Tibial nerve (tissue), 4 donors: ENCODE data around the gene ZNF791. TPM values are rescaled to one million over a fixed set of nuclear protein-coding genes. Genes with fewer than 3 reads are reported as not detected.

Source experiments
- DNase-seq, 2 donors: peaks; one replicate each; pipeline ENCODE4 v3.0.0-alpha.2; 2019; ENCODE audit warnings: low spot score in 2 of 2
- H3K27ac ChIP-seq, 4 donors: fragments of 200-600 bp; sonication (generic) in 3 of 4; one replicate each; pipeline ENCODE4 v1.5.1; 2017 to 2019; ENCODE audit warnings: mild to moderate bottlenecking in 1 of 4
- H3K27me3 ChIP-seq, 2 donors: fragments of 200-600 bp; sonication (generic) in 1 of 2; one replicate each; pipeline versions ENCODE4 v1.5.1 to v1.6.0; 2017 to 2019
- H3K36me3 ChIP-seq, 3 donors: fragments of 200-600 bp; sonication (generic); one replicate each; pipeline ENCODE4 v1.5.1; 2018 to 2019
- H3K4me1 ChIP-seq, 4 donors: fragments of 200-600 bp; sonication (generic) in 3 of 4; one replicate each; pipeline ENCODE4 v1.5.1; 2017 to 2019
- H3K4me3 ChIP-seq, 4 donors: fragments of 200-600 bp; sonication (generic) in 3 of 4; one replicate each; pipeline ENCODE4 v1.5.1; 2017 to 2019; ENCODE audit warnings: mild to moderate bottlenecking in 1 of 4, moderate library complexity in 1 of 4
- H3K9me3 ChIP-seq, 4 donors: fragments of 200-600 bp; sonication (generic) in 3 of 4; one replicate each; pipeline ENCODE4 v1.5.1; 2017 to 2019
- EP300 ChIP-seq, 2 donors: sonication (generic); formaldehyde crosslinking; IDR thresholded peaks; one replicate each; pipeline ENCODE4 v1.6.1; 2017; ENCODE audit warnings: antibody characterized with exemption in 2 of 2, mild to moderate bottlenecking in 1 of 2
- POLR2A ChIP-seq, 2 donors: fragments of 450-650 bp; IDR thresholded peaks; one replicate each; pipeline ENCODE4 v1.6.1; 2017; ENCODE audit warnings: antibody characterized with exemption in 2 of 2, mild to moderate bottlenecking in 2 of 2, moderate library complexity in 2 of 2
- WGBS, 2 donors: methylation state at CpG; one replicate each; pipeline ENCODE4 v1.1.5; 2018; 5-methylcytosine and 5-hydroxymethylcytosine counted together
- total RNA-seq, 4 donors: library from RNA; depleted of rRNA; stranded (reverse); fragments of >200 nt; gene quantifications; one replicate each; pipeline ENCODE4 v1.1.0, GENCODE V29; 2016
- TF ChIP-seq, protein P1 (sequence below), 5 experiments: fragments of 200-600 bp in 3 of 5; fragments of 450-650 bp in 2 of 5; sonication (generic) in 3 of 5; IDR thresholded peaks; one replicate each; pipeline ENCODE4 v1.5.1; 2016 to 2019; ENCODE audit warnings: antibody characterized with exemption in 5 of 5, mild to moderate bottlenecking in 3 of 5, moderate library complexity in 2 of 5

Gene ZNF791
- total RNA-seq, 4 donors from 2014 or later: 36.1 to 38.7 (median 37.6) TPM

DNA sequence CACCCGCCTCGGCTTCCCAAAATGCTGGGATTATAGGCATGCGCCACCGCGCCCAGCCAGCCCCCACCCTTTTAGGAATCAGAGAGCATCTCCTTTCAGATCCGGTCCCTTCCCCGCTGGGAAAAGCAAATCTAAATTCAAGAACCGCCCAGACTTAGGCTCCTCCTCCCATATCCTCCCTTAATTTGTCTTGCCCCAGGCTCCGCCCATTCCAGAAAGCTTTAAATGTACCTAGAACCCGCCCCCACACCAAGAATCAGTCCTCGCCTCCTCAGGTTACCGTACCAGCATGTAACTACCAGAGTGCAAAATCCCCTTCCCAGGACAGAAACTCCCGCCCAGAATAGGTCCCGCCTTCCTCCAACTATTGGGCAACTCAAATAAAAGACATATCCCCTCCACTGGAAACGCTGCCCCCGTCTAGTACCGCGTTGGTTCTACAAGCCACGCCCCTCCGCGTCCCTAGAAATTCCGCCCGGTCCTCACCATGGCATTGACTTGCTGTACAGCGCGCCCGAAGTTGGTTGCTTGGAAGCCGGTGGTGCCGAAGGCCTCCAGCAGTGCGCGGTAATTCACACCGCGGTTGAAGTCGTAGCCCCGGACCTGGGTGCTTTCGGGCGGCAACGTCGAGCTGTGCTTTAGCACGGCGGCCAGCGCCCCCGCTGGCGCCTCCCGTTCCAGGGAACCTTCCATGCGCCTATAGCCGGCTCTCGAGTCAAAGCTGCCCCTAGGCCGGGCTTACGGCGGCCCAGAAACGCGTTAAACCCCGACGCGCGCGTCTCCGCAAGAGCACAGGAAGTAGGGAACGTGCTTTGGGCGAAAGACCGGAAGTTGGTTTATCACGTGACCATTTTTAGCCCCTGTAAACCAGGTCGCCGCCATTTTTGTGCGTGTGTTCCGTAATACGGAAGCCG lies 70.6 kb downstream of the ZNF791 start, which contains the start of gene DHPS:
Gene DHPS (minus strand): TSS at position 807 of the 914 bp plus-strand sequence. CDS start 114 bp downstream, at position 693.
- Histone ChIP-seq H3K9me3 (no peaks in the 10 kb centered on the region), H3K4me1 (peaks cover 0 to 30% (median 4%) of the 10 kb centered on the region in 4 donors), H3K4me3 (peak within 1 kb of the TSS; percentile 73 to 99 (median 95)), H3K27me3 (no peaks in the 10 kb centered on the region), H3K36me3 (peaks cover 5 to 38% (median 7%) of the 10 kb centered on the region in 3 donors), H3K27ac (peak within 1 kb of the TSS; percentile 86 to 99 (median 96))
- DNase-seq: peak; percentile 85 to 95
- 0 to 1% methylated on average over 38 to 68 of the region's 68 CpGs for WGBS, 2 donors
- TF ChIP-seq EP300 (IDR thresholded peaks at IDR 0.05) (peak; percentile 82 to 89), POLR2A (IDR thresholded peaks at IDR 0.05) (peak; percentile 19 to 35)
- TF ChIP-seq, protein P1, sequence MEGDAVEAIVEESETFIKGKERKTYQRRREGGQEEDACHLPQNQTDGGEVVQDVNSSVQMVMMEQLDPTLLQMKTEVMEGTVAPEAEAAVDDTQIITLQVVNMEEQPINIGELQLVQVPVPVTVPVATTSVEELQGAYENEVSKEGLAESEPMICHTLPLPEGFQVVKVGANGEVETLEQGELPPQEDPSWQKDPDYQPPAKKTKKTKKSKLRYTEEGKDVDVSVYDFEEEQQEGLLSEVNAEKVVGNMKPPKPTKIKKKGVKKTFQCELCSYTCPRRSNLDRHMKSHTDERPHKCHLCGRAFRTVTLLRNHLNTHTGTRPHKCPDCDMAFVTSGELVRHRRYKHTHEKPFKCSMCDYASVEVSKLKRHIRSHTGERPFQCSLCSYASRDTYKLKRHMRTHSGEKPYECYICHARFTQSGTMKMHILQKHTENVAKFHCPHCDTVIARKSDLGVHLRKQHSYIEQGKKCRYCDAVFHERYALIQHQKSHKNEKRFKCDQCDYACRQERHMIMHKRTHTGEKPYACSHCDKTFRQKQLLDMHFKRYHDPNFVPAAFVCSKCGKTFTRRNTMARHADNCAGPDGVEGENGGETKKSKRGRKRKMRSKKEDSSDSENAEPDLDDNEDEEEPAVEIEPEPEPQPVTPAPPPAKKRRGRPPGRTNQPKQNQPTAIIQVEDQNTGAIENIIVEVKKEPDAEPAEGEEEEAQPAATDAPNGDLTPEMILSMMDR (IDR thresholded peaks at IDR 0.05): peak in 2 of 5 experiments; percentile 15 to 34

Other genes starting within 250 kb of the ZNF791 start
- 1 to 10 TPM; 3.6 to 4.3 (median 4.1) TPM for gene ZNF442, start 245.2 kb upstream of the ZNF791 start, total RNA-seq
- 1 to 10 TPM; 3.3 to 6.8 (median 4.4) TPM for gene ZNF799, start 209.6 kb upstream of the ZNF791 start, total RNA-seq
- gene ZNF443, start 169.9 kb upstream of the ZNF791 start, total RNA-seq: 1 to 10 TPM; 2.8 to 4.5 (median 3.7) TPM
- gene ZNF709, start 126.1 kb upstream of the ZNF791 start, total RNA-seq: 1 to 10 TPM; 2.9 to 4.8 (median 4.5) TPM
- 10 to 100 TPM; 12.0 to 20.6 (median 14.7) TPM for gene ZNF564, start 59.4 kb upstream of the ZNF791 start, total RNA-seq
- 1 to 10 TPM; 3.1 to 6.7 (median 4.8) TPM for gene ZNF490, start 107 bp upstream of the ZNF791 start, total RNA-seq
- 10 to 100 TPM; 48.5 to 89.4 (median 58.5) TPM for gene MAN2B1, start 55.8 kb downstream of the ZNF791 start, total RNA-seq
- 10 to 100 TPM in 3 of 4 donors, 1 to 10 TPM in 1; 7.9 to 19.8 (median 16.8) TPM for gene WDR83, start 55.9 kb downstream of the ZNF791 start, total RNA-seq
- gene DHPS, start 71.0 kb downstream of the ZNF791 start, total RNA-seq: 100 to 1,000 TPM; 117 to 180 (median 160) TPM
- not detected for gene GNG14, start 77.1 kb downstream of the ZNF791 start, total RNA-seq
- gene FBXW9, start 85.7 kb downstream of the ZNF791 start, total RNA-seq: 1 to 10 TPM; 1.2 to 7.5 (median 5.7) TPM
- gene TNPO2, start 113.0 kb downstream of the ZNF791 start, total RNA-seq: 100 to 1,000 TPM in 1 of 4 donors, 10 to 100 TPM in 3; 56.1 to 120 (median 77.6) TPM
- 100 to 1,000 TPM; 328 to 649 (median 501) TPM for gene TRIR, start 123.8 kb downstream of the ZNF791 start, total RNA-seq
- gene GET3, start 126.6 kb downstream of the ZNF791 start, total RNA-seq: 10 to 100 TPM; 22.6 to 40.4 (median 36.3) TPM
- gene BEST2, start 140.9 kb downstream of the ZNF791 start, total RNA-seq: under 1 TPM in 1 of 4 donors, not detected in 3; 0.21 TPM
- gene HOOK2, start 164.6 kb downstream of the ZNF791 start, total RNA-seq: 100 to 1,000 TPM in 1 of 4 donors, 10 to 100 TPM in 3; 27.3 to 109 (median 50.2) TPM
- 100 to 1,000 TPM; 421 to 676 (median 613) TPM for gene JUNB, start 180.6 kb downstream of the ZNF791 start, total RNA-seq
- 100 to 1,000 TPM; 129 to 182 (median 163) TPM for gene PRDX2, start 190.9 kb downstream of the ZNF791 start, total RNA-seq
- gene THSD8, start 191.1 kb downstream of the ZNF791 start, total RNA-seq: 1 to 10 TPM in 1 of 4 donors, not detected in 3; 4.8 TPM
- gene RNASEH2A, start 195.7 kb downstream of the ZNF791 start, total RNA-seq: 1 to 10 TPM; 5.4 to 8.6 (median 6.7) TPM
- gene RTBDN, start 223.7 kb downstream of the ZNF791 start, total RNA-seq: not detected
- not detected for gene MAST1, start 227.6 kb downstream of the ZNF791 start, total RNA-seq